ENCODE measurements around the gene FRMD4B. TPM values are rescaled to one million over a fixed set of nuclear protein-coding genes. Genes with fewer than 3 reads are reported as not detected.
"Not testable (repeated sequence)": the region's sequence is repeated elsewhere in the genome, so short reads cannot be mapped to it uniquely, and the experiment has no call there.

The FRMD4B gene
- total RNA-seq, 4 donors from 2014 or later: 15.5 to 36.7 (median 26.0) TPM

GRCh38 chr3:69273896-69274295 lies 112.0 kb downstream of the FRMD4B start:
- intact Hi-C loops (cut with DNase I; ENCODE audit: low total_unique reads) (no loop called here), in situ Hi-C loops (cut with MboI; ENCODE audit: low pct_ligation_motif_present in 1 of 4, low pct_unique_long_range_greater_than_20kb in 1 of 4, low sequenced_read_pairs in 3 of 4) (no loop called here)
- no peaks in the 10 kb centered on the region for H3K4me1 ChIP-seq
- no peak for TF ChIP-seq CTCF (IDR thresholded peaks at IDR 0.05)
- TF ChIP-seq POLR2A (IDR thresholded peaks at IDR 0.05): no peak
- no peak for TF ChIP-seq POLR2AphosphoS5 (IDR thresholded peaks at IDR 0.05)
- no peak for TF ChIP-seq EP300 (IDR thresholded peaks at IDR 0.05; ENCODE audit: low read depth)
- no peaks in the 10 kb centered on the region for H3K9me3 ChIP-seq
- DNase-seq: no peak
- no peaks in the 10 kb centered on the region for H3K27me3 ChIP-seq
- H3K36me3 ChIP-seq: no peaks in the 10 kb centered on the region
- H3K27ac ChIP-seq: no peak overlapping the region
- H3K4me3 ChIP-seq: no peak overlapping the region
- WGBS, 2 donors (ENCODE audit: low coverage in 1 of 2): 82 to 100% methylated on average over 1 of the region's 1 CpG

- Histone ChIP-seq H3K4me1 (no peaks in the 10 kb centered on the region), H3K36me3 (no peaks in the 10 kb centered on the region), H3K27me3 (no peaks in the 10 kb centered on the region), H3K9me3 (no peaks in the 10 kb centered on the region), H3K4me3 (no peak overlapping the region), H3K27ac (no peak overlapping the region)
- TF ChIP-seq CTCF (IDR thresholded peaks at IDR 0.05) (no peak), EP300 (IDR thresholded peaks at IDR 0.05; ENCODE audit: low read depth) (no peak)
- in situ Hi-C loops (cut with MboI; ENCODE audit: low pct_ligation_motif_present in 1 of 4, low pct_unique_long_range_greater_than_20kb in 1 of 4, low sequenced_read_pairs in 3 of 4): no loop called here
- 72% methylated on average over 2 of the region's 2 CpGs; no CpG with 5 or more reads in 1 of the 2 donors for WGBS, 2 donors (ENCODE audit: low coverage in 1 of 2)
- intact Hi-C loops (cut with DNase I; ENCODE audit: low total_unique reads): no loop called here
- no peak for DNase-seq
These were observed 113.3 kb downstream of the FRMD4B start for GRCh38 chr3:69272556-69272955.

GRCh38 chr3:69271098-69271497 lies 114.8 kb downstream of the FRMD4B start:
- DNase-seq: no peak
- intact Hi-C loops (cut with DNase I; ENCODE audit: low total_unique reads) (no loop called here), in situ Hi-C loops (cut with MboI; ENCODE audit: low pct_ligation_motif_present in 1 of 4, low pct_unique_long_range_greater_than_20kb in 1 of 4, low sequenced_read_pairs in 3 of 4) (no loop called here)
- no peaks in the 10 kb centered on the region for H3K27me3 ChIP-seq
- H3K9me3 ChIP-seq: no peaks in the 10 kb centered on the region
- WGBS, 2 donors (ENCODE audit: low coverage in 1 of 2): 84 to 90% methylated on average over 2 to 3 of the region's 3 CpGs
- H3K4me3 ChIP-seq: no peak overlapping the region
- no peak overlapping the region for H3K27ac ChIP-seq
- no peaks in the 10 kb centered on the region for H3K4me1 ChIP-seq
- no peak for TF ChIP-seq CTCF (IDR thresholded peaks at IDR 0.05)
- H3K36me3 ChIP-seq: no peaks in the 10 kb centered on the region

- H3K27me3 ChIP-seq: no peaks in the 10 kb centered on the region
- H3K27ac ChIP-seq: no peak overlapping the region
- TF ChIP-seq POLR2AphosphoS5 (IDR thresholded peaks at IDR 0.05) (no peak), EP300 (IDR thresholded peaks at IDR 0.05; ENCODE audit: low read depth) (no peak), POLR2A (IDR thresholded peaks at IDR 0.05) (no peak), CTCF (IDR thresholded peaks at IDR 0.05) (no peak)
- in situ Hi-C loops (cut with MboI; ENCODE audit: low pct_ligation_motif_present in 1 of 4, low pct_unique_long_range_greater_than_20kb in 1 of 4, low sequenced_read_pairs in 3 of 4): no loop called here
- H3K36me3 ChIP-seq: no peaks in the 10 kb centered on the region
- DNase-seq: no peak
- 50 to 93% methylated on average over 2 of the region's 2 CpGs for WGBS, 2 donors (ENCODE audit: low coverage in 1 of 2)
- H3K4me3 ChIP-seq: no peak overlapping the region
- no peaks in the 10 kb centered on the region for H3K9me3 ChIP-seq
- intact Hi-C loops (cut with DNase I; ENCODE audit: low total_unique reads): no loop called here
- no peaks in the 10 kb centered on the region for H3K4me1 ChIP-seq
These were observed 119.3 kb downstream of the FRMD4B start for GRCh38 chr3:69266585-69266984.

- DNase-seq: not testable (repeated sequence)
These were observed 119.8 kb downstream of the FRMD4B start for GRCh38 chr3:69266071-69266470.

GRCh38 chr3:69260843-69261405 lies 125.0 kb downstream of the FRMD4B start:
- H3K36me3 ChIP-seq; in situ Hi-C loops (cut with MboI; ENCODE audit: low pct_ligation_motif_present in 1 of 4, low pct_unique_long_range_greater_than_20kb in 1 of 4, low sequenced_read_pairs in 3 of 4); H3K9me3 ChIP-seq; H3K4me1 ChIP-seq; DNase-seq; intact Hi-C loops (cut with DNase I; ENCODE audit: low total_unique reads); H3K27ac ChIP-seq; H3K4me3 ChIP-seq; H3K27me3 ChIP-seq: not testable (repeated sequence)
- WGBS, 2 donors (ENCODE audit: low coverage in 1 of 2): 88 to 94% methylated on average over 5 to 7 of the region's 7 CpGs

More at GRCh38 chr3:69266071-69266470, 119.8 kb downstream of the FRMD4B start:
- WGBS, 2 donors (ENCODE audit: low coverage in 1 of 2): 91 to 94% methylated on average over 2 of the region's 2 CpGs
- in situ Hi-C loops (cut with MboI; ENCODE audit: low pct_ligation_motif_present in 1 of 4, low pct_unique_long_range_greater_than_20kb in 1 of 4, low sequenced_read_pairs in 3 of 4); H3K9me3 ChIP-seq; intact Hi-C loops (cut with DNase I; ENCODE audit: low total_unique reads); H3K27ac ChIP-seq; H3K4me1 ChIP-seq; H3K4me3 ChIP-seq; H3K36me3 ChIP-seq; H3K27me3 ChIP-seq: not testable (repeated sequence)

All from transverse colon (tissue), 4 donors.